CD1c-positive myeloid dendritic cell (primary cell): ENCODE data around the gene CNTN4.
"Not testable (repeated sequence)": the region's sequence is repeated elsewhere in the genome, so short reads cannot be mapped to it uniquely, and the experiment has no call there.

Experiments
- DNase-seq: peaks from one replicate; pipeline ENCODE4 v3.0.0-alpha.2; 2016; ENCODE audit errors: extremely low spot score

Gene CNTN4

GRCh38 chr3:2516762-2517441 is 418.2 kb downstream of the CNTN4 start:
- DNase-seq = no peak

- no peak for DNase-seq
Observed at GRCh38 chr3:2517500-2518172, 419.0 kb downstream of the CNTN4 start.

- no peak for DNase-seq
Observed at GRCh38 chr3:2523281-2523836, 424.7 kb downstream of the CNTN4 start.

GRCh38 chr3:2525968-2526367 is 427.3 kb downstream of the CNTN4 start:
- DNase-seq = no peak

GRCh38 chr3:2526926-2527325 is 428.3 kb downstream of the CNTN4 start:
- no peak for DNase-seq

- DNase-seq = not testable (repeated sequence)
Observed at GRCh38 chr3:2527328-2527727, 428.7 kb downstream of the CNTN4 start.

GRCh38 chr3:2534767-2535166 is 436.1 kb downstream of the CNTN4 start:
- not testable (repeated sequence) for DNase-seq

- no peak for DNase-seq
Observed at GRCh38 chr3:2535206-2535605, 436.5 kb downstream of the CNTN4 start.

GRCh38 chr3:2536575-2536974 is 437.9 kb downstream of the CNTN4 start:
- no peak for DNase-seq

GRCh38 chr3:2540115-2540514 is 441.4 kb downstream of the CNTN4 start:
- no peak for DNase-seq

GRCh38 chr3:2543247-2543646 is 444.6 kb downstream of the CNTN4 start:
- no peak for DNase-seq

GRCh38 chr3:2544212-2544611 is 445.5 kb downstream of the CNTN4 start:
- DNase-seq = no peak

- no peak for DNase-seq
Observed at GRCh38 chr3:2544718-2545117, 446.1 kb downstream of the CNTN4 start.

- no peak for DNase-seq
Observed at GRCh38 chr3:2547049-2547448, 448.4 kb downstream of the CNTN4 start.

- no peak for DNase-seq
Observed at GRCh38 chr3:2554656-2555055, 456.0 kb downstream of the CNTN4 start.

- DNase-seq = no peak
Observed at GRCh38 chr3:2558796-2559195, 460.1 kb downstream of the CNTN4 start.

GRCh38 chr3:2567451-2567850 is 468.8 kb downstream of the CNTN4 start:
- no peak for DNase-seq

GRCh38 chr3:2568156-2568555 is 469.5 kb downstream of the CNTN4 start:
- DNase-seq = no peak

GRCh38 chr3:2568929-2569328 is 470.3 kb downstream of the CNTN4 start:
- no peak for DNase-seq

- DNase-seq = no peak
Observed at GRCh38 chr3:2577571-2577970, 478.9 kb downstream of the CNTN4 start.

- DNase-seq = no peak
Observed at GRCh38 chr3:2578560-2578959, 479.9 kb downstream of the CNTN4 start.

- no peak for DNase-seq
Observed at GRCh38 chr3:2579206-2579605, 480.5 kb downstream of the CNTN4 start.

- DNase-seq = no peak
Observed at GRCh38 chr3:2583046-2583445, 484.4 kb downstream of the CNTN4 start.
